Hepatocyte (in vitro differentiated cells): ENCODE measurements around the gene HRH2.

Source experiments
- CTCF ChIP-seq: fragments of 200-600 bp; sonication (generic); IDR thresholded peaks from 2 replicates; pipeline ENCODE4 v1.5.1; 2016; ENCODE audit warnings: antibody characterized with exemption, mild to moderate bottlenecking; ENCODE audit not compliant: poor library complexity
- EZH2 ChIP-seq: fragments of 200-600 bp; sonication (generic); IDR thresholded peaks from 2 replicates; pipeline ENCODE4 v1.6.1; 2016; ENCODE audit warnings: antibody characterized with exemption, mild to moderate bottlenecking, borderline replicate concordance
- EZH2phosphoT487 ChIP-seq: fragments of 200-600 bp; sonication (generic); IDR thresholded peaks from one replicate; pipeline ENCODE4 v1.6.1; 2018; ENCODE audit warnings: antibody characterized with exemption, mild to moderate bottlenecking, low read depth, moderate library complexity; ENCODE audit not compliant: unreplicated experiment, severe bottlenecking

GRCh38 chr5:175717837-175718236, 60.0 kb downstream of the HRH2 start:
- TF ChIP-seq CTCF = no peak
- TF ChIP-seq EZH2 = no peak
- no peak for TF ChIP-seq EZH2phosphoT487
